DND-41 (cell line): ENCODE results near the gene TJP2.

Source experiments
- CTCF ChIP-seq: IDR thresholded peaks from 2 replicates; pipeline ENCODE4 v1.5.1; 2012; ENCODE audit warnings: borderline replicate concordance, low read length, moderate library complexity, mild to moderate bottlenecking; ENCODE audit not compliant: poor library complexity, severe bottlenecking; ENCODE audit errors: extremely low read depth
- EZH2 ChIP-seq: IDR thresholded peaks from 3 replicates; pipeline ENCODE4 v1.6.1; 2012; ENCODE audit warnings: borderline replicate concordance, low read depth, mild to moderate bottlenecking, moderate library complexity, low read length, inconsistent platforms; ENCODE audit not compliant: severe bottlenecking

- TF ChIP-seq CTCF = no peak
- TF ChIP-seq EZH2 = no peak
Observed at GRCh38 chr9:69194702-69195418, 20.8 kb downstream of the TJP2 start.
